IgD-negative memory B cell (primary cell): ENCODE data around the gene NFIA. TPM values are rescaled to one million over a fixed set of nuclear protein-coding genes. Genes with fewer than 3 reads are reported as not detected.

Source experiments
- H3K27ac Mint-ChIP-seq, 3 donors: one replicate each; pipeline ENCODE4 v1.8.0; 2020 to 2022; ENCODE audit warnings: mild to moderate bottlenecking in 3 of 3, mixed read lengths in 3 of 3, moderate library complexity in 1 of 3
- H3K27me3 Mint-ChIP-seq: one replicate; pipeline ENCODE4 v1.8.0; 2021; ENCODE audit warnings: mixed read lengths
- H3K36me3 Mint-ChIP-seq: one replicate; pipeline ENCODE4 v1.8.0; 2020; ENCODE audit warnings: mild to moderate bottlenecking, mixed read lengths
- H3K4me1 Mint-ChIP-seq, 3 donors: one replicate each; pipeline ENCODE4 v1.8.0; 2020 to 2022; ENCODE audit warnings: mixed read lengths in 3 of 3, mild to moderate bottlenecking in 1 of 3
- H3K4me3 Mint-ChIP-seq, 4 donors: one replicate each; pipeline ENCODE4 v1.8.0; 2020 to 2022; ENCODE audit warnings: mild to moderate bottlenecking in 4 of 4, mixed read lengths in 4 of 4, moderate library complexity in 3 of 4
- H3K9me3 Mint-ChIP-seq, 3 donors: one replicate each; pipeline ENCODE4 v1.8.0; 2020 to 2021; ENCODE audit warnings: mixed read lengths in 3 of 3, mild to moderate bottlenecking in 1 of 3
- polyA plus RNA-seq: library from polyadenylated mRNA; unstranded; fragments of 300-500 nt; fragmentation: Illumina TruSeq; gene quantifications from one replicate; pipeline ENCODE4 v1.2.3, GENCODE V29; 2021

The NFIA gene
- polyA plus RNA-seq, 1 donor from 2014 or later = 0.93 TPM

- H3K9me3 Mint-ChIP-seq = peaks cover 0 to 2% (median 0%) of the 10 kb centered on the region in 3 donors
- H3K4me1 Mint-ChIP-seq = peaks cover 0 to 5% (median 5%) of the 10 kb centered on the region in 3 donors
- H3K36me3 Mint-ChIP-seq = no peaks in the 10 kb centered on the region
- no peaks in the 10 kb centered on the region for H3K27me3 Mint-ChIP-seq
- H3K27ac Mint-ChIP-seq = no peak overlapping the region
- no peak overlapping the region for H3K4me3 Mint-ChIP-seq
Observed at GRCh38 chr1:61315011-61315410, 232.7 kb downstream of the NFIA start.

GRCh38 chr1:61316493-61316892, 234.1 kb downstream of the NFIA start:
- H3K4me1 Mint-ChIP-seq = peaks cover 0 to 5% (median 5%) of the 10 kb centered on the region in 3 donors
- peaks cover 0 to 2% (median 0%) of the 10 kb centered on the region in 3 donors for H3K9me3 Mint-ChIP-seq
- no peak overlapping the region for H3K27ac Mint-ChIP-seq
- no peak overlapping the region for H3K4me3 Mint-ChIP-seq
- no peaks in the 10 kb centered on the region for H3K36me3 Mint-ChIP-seq
- H3K27me3 Mint-ChIP-seq = no peaks in the 10 kb centered on the region

GRCh38 chr1:61318319-61319125, 236.2 kb downstream of the NFIA start:
- Mint-ChIP-seq H3K4me1 (peaks cover 0 to 5% (median 5%) of the 10 kb centered on the region in 3 donors), H3K4me3 (no peak overlapping the region), H3K36me3 (no peaks in the 10 kb centered on the region), H3K9me3 (peaks cover 0 to 2% (median 0%) of the 10 kb centered on the region in 3 donors), H3K27me3 (no peaks in the 10 kb centered on the region), H3K27ac (no peak overlapping the region)

GRCh38 chr1:61320575-61320974, 238.2 kb downstream of the NFIA start:
- Mint-ChIP-seq H3K27ac (no peak overlapping the region), H3K9me3 (peaks cover 0 to 2% (median 0%) of the 10 kb centered on the region in 3 donors), H3K36me3 (no peaks in the 10 kb centered on the region), H3K27me3 (no peaks in the 10 kb centered on the region), H3K4me3 (no peak overlapping the region), H3K4me1 (peaks cover 0 to 5% (median 5%) of the 10 kb centered on the region in 3 donors)

GRCh38 chr1:61322008-61322744, 239.8 kb downstream of the NFIA start:
- Mint-ChIP-seq H3K9me3 (peaks cover 0 to 2% (median under 1%) of the 10 kb centered on the region in 3 donors), H3K4me1 (peaks cover 0 to 5% (median 5%) of the 10 kb centered on the region in 3 donors), H3K27ac (no peak overlapping the region), H3K27me3 (peaks cover 2% of the 10 kb centered on the region), H3K4me3 (no peak overlapping the region), H3K36me3 (no peaks in the 10 kb centered on the region)

GRCh38 chr1:61322769-61323168, 240.4 kb downstream of the NFIA start:
- H3K27me3 Mint-ChIP-seq = peaks cover 2% of the 10 kb centered on the region
- no peak overlapping the region for H3K27ac Mint-ChIP-seq
- H3K9me3 Mint-ChIP-seq = peaks cover 0 to 5% (median 2%) of the 10 kb centered on the region in 3 donors
- H3K4me3 Mint-ChIP-seq = no peak overlapping the region
- H3K36me3 Mint-ChIP-seq = no peaks in the 10 kb centered on the region
- peaks cover 0 to 5% (median 5%) of the 10 kb centered on the region in 3 donors for H3K4me1 Mint-ChIP-seq

- Mint-ChIP-seq H3K9me3 (peaks cover 0 to 8% (median 2%) of the 10 kb centered on the region in 3 donors), H3K27me3 (peaks cover 2% of the 10 kb centered on the region), H3K27ac (no peak overlapping the region)
Observed at GRCh38 chr1:61323681-61324328, 241.4 kb downstream of the NFIA start.

GRCh38 chr1:61326713-61327112, 244.4 kb downstream of the NFIA start:
- H3K9me3 Mint-ChIP-seq = peaks cover 0 to 8% (median 0%) of the 10 kb centered on the region in 3 donors
- H3K27me3 Mint-ChIP-seq = peaks cover 2% of the 10 kb centered on the region
- no peak overlapping the region for H3K4me3 Mint-ChIP-seq
- H3K4me1 Mint-ChIP-seq = no peaks in the 10 kb centered on the region
- no peaks in the 10 kb centered on the region for H3K36me3 Mint-ChIP-seq
- H3K27ac Mint-ChIP-seq = no peak overlapping the region

More at GRCh38 chr1:61323681-61324328, 241.4 kb downstream of the NFIA start:
- Mint-ChIP-seq H3K4me1 (peaks cover 0 to 2% (median 2%) of the 10 kb centered on the region in 3 donors), H3K4me3 (no peak overlapping the region), H3K36me3 (no peaks in the 10 kb centered on the region)

GRCh38 chr1:61327436-61327835, 245.1 kb downstream of the NFIA start:
- Mint-ChIP-seq H3K36me3 (no peaks in the 10 kb centered on the region), H3K4me3 (no peak overlapping the region), H3K27me3 (peaks cover 2% of the 10 kb centered on the region), H3K27ac (no peak overlapping the region), H3K9me3 (peaks cover 0 to 8% (median 0%) of the 10 kb centered on the region in 3 donors), H3K4me1 (no peaks in the 10 kb centered on the region)

GRCh38 chr1:61329556-61329955, 247.2 kb downstream of the NFIA start:
- Mint-ChIP-seq H3K27ac (no peak overlapping the region), H3K4me1 (no peaks in the 10 kb centered on the region), H3K27me3 (peaks cover 2% of the 10 kb centered on the region), H3K36me3 (no peaks in the 10 kb centered on the region), H3K4me3 (no peak overlapping the region), H3K9me3 (peaks cover 0 to 8% (median 0%) of the 10 kb centered on the region in 3 donors)

GRCh38 chr1:61330018-61330417, 247.7 kb downstream of the NFIA start:
- H3K27me3 Mint-ChIP-seq = peaks cover 4% of the 10 kb centered on the region
- no peak overlapping the region for H3K4me3 Mint-ChIP-seq
- H3K9me3 Mint-ChIP-seq = peaks cover 0 to 8% (median 0%) of the 10 kb centered on the region in 3 donors
- no peak overlapping the region for H3K27ac Mint-ChIP-seq
- H3K4me1 Mint-ChIP-seq = no peaks in the 10 kb centered on the region
- no peaks in the 10 kb centered on the region for H3K36me3 Mint-ChIP-seq

GRCh38 chr1:61330571-61330970, 248.2 kb downstream of the NFIA start:
- no peaks in the 10 kb centered on the region for H3K36me3 Mint-ChIP-seq
- H3K4me1 Mint-ChIP-seq = no peaks in the 10 kb centered on the region
- H3K9me3 Mint-ChIP-seq = peaks cover 0 to 8% (median 0%) of the 10 kb centered on the region in 3 donors
- no peak overlapping the region for H3K27ac Mint-ChIP-seq
- H3K4me3 Mint-ChIP-seq = no peak overlapping the region
- H3K27me3 Mint-ChIP-seq = peaks cover 4% of the 10 kb centered on the region

GRCh38 chr1:61332196-61332753, 249.9 kb downstream of the NFIA start:
- Mint-ChIP-seq H3K9me3 (peaks cover 0 to 7% (median 0%) of the 10 kb centered on the region in 3 donors), H3K4me1 (no peaks in the 10 kb centered on the region), H3K36me3 (no peaks in the 10 kb centered on the region), H3K27me3 (peaks cover 3% of the 10 kb centered on the region), H3K27ac (no peak overlapping the region), H3K4me3 (no peak overlapping the region)

- Mint-ChIP-seq H3K27ac (no peak overlapping the region), H3K4me3 (no peak overlapping the region), H3K4me1 (no peaks in the 10 kb centered on the region), H3K9me3 (peaks cover 0 to 3% (median 0%) of the 10 kb centered on the region in 3 donors), H3K27me3 (peaks cover 3% of the 10 kb centered on the region), H3K36me3 (no peaks in the 10 kb centered on the region)
Observed at GRCh38 chr1:61332796-61333195, 250.4 kb downstream of the NFIA start.
